ENCODE data around the gene RAB3C.

RAB3C gene

GRCh38 chr5:58774937-58775336 is 192.1 kb downstream of the RAB3C start:
- no peak for DNase-seq (ENCODE audit: low spot score)

- DNase-seq (ENCODE audit: low spot score): no peak
Observed at GRCh38 chr5:58775701-58776262, 192.9 kb downstream of the RAB3C start.

GRCh38 chr5:58776559-58776958 is 193.7 kb downstream of the RAB3C start:
- no peak for DNase-seq (ENCODE audit: low spot score)

GRCh38 chr5:58778888-58779287 is 196.0 kb downstream of the RAB3C start:
- no peak for DNase-seq (ENCODE audit: low spot score)

GRCh38 chr5:58786035-58786434 is 203.2 kb downstream of the RAB3C start:
- DNase-seq (ENCODE audit: low spot score): no peak

GRCh38 chr5:58786711-58787303 is 203.9 kb downstream of the RAB3C start:
- DNase-seq (ENCODE audit: low spot score): no peak

GRCh38 chr5:58787987-58788386 is 205.1 kb downstream of the RAB3C start:
- DNase-seq (ENCODE audit: low spot score): no peak

- DNase-seq (ENCODE audit: low spot score): no peak
Observed at GRCh38 chr5:58793888-58794657, 211.2 kb downstream of the RAB3C start.

GRCh38 chr5:58794875-58795274 is 212.0 kb downstream of the RAB3C start:
- no peak for DNase-seq (ENCODE audit: low spot score)

GRCh38 chr5:58795327-58795726 is 212.5 kb downstream of the RAB3C start:
- no peak for DNase-seq (ENCODE audit: low spot score)

- no peak for DNase-seq (ENCODE audit: low spot score)
Observed at GRCh38 chr5:58797021-58797420, 214.1 kb downstream of the RAB3C start.

- DNase-seq (ENCODE audit: low spot score): no peak
Observed at GRCh38 chr5:58800356-58800755, 217.5 kb downstream of the RAB3C start.

GRCh38 chr5:58800861-58801540 is 218.1 kb downstream of the RAB3C start:
- DNase-seq (ENCODE audit: low spot score): no peak

- no peak for DNase-seq (ENCODE audit: low spot score)
Observed at GRCh38 chr5:58803056-58803455, 220.2 kb downstream of the RAB3C start.

- DNase-seq (ENCODE audit: low spot score): no peak
Observed at GRCh38 chr5:58804291-58804690, 221.4 kb downstream of the RAB3C start.

- no peak for DNase-seq (ENCODE audit: low spot score)
Observed at GRCh38 chr5:58810086-58810485, 227.2 kb downstream of the RAB3C start.

- DNase-seq (ENCODE audit: low spot score): no peak
Observed at GRCh38 chr5:58813855-58814254, 231.0 kb downstream of the RAB3C start.

GRCh38 chr5:58816181-58816731 is 233.4 kb downstream of the RAB3C start:
- no peak for DNase-seq (ENCODE audit: low spot score)

GRCh38 chr5:58818465-58818864 is 235.6 kb downstream of the RAB3C start:
- no peak for DNase-seq (ENCODE audit: low spot score)

- DNase-seq (ENCODE audit: low spot score): no peak
Observed at GRCh38 chr5:58825441-58825840, 242.6 kb downstream of the RAB3C start.

- no peak for DNase-seq (ENCODE audit: low spot score)
Observed at GRCh38 chr5:58825899-58826298, 243.0 kb downstream of the RAB3C start.

GRCh38 chr5:58827463-58827862 is 244.6 kb downstream of the RAB3C start:
- no peak for DNase-seq (ENCODE audit: low spot score)

GRCh38 chr5:58828258-58828657 is 245.4 kb downstream of the RAB3C start:
- no peak for DNase-seq (ENCODE audit: low spot score)

All from HuH-7 (cell line).